ENCODE results near the gene POLA2. TPM values are rescaled to one million over a fixed set of nuclear protein-coding genes. Genes with fewer than 3 reads are reported as not detected.

The POLA2 gene
- total RNA-seq, 2 experiments from 2014 or later = 73.8 to 74.5 TPM

GRCh38 chr11:65304110-65304509 lies 42.3 kb downstream of the POLA2 start:
- Mint-ChIP-seq H3K27me3 (no peaks in the 10 kb centered on the region), H3K4me1 (no peaks in the 10 kb centered on the region), H3K4me3 (no peak overlapping the region), H3K27ac (no peak overlapping the region), H3K9me3 (no peaks in the 10 kb centered on the region), H3K36me3 (peaks cover 7% of the 10 kb centered on the region)
- no peak for DNase-seq

GRCh38 chr11:65304613-65305012 lies 42.9 kb downstream of the POLA2 start:
- DNase-seq = no peak
- no peaks in the 10 kb centered on the region for H3K9me3 Mint-ChIP-seq
- H3K27ac Mint-ChIP-seq = no peak overlapping the region
- peaks cover 7% of the 10 kb centered on the region for H3K36me3 Mint-ChIP-seq
- no peaks in the 10 kb centered on the region for H3K4me1 Mint-ChIP-seq
- no peak overlapping the region for H3K4me3 Mint-ChIP-seq
- H3K27me3 Mint-ChIP-seq = no peaks in the 10 kb centered on the region

DNA sequence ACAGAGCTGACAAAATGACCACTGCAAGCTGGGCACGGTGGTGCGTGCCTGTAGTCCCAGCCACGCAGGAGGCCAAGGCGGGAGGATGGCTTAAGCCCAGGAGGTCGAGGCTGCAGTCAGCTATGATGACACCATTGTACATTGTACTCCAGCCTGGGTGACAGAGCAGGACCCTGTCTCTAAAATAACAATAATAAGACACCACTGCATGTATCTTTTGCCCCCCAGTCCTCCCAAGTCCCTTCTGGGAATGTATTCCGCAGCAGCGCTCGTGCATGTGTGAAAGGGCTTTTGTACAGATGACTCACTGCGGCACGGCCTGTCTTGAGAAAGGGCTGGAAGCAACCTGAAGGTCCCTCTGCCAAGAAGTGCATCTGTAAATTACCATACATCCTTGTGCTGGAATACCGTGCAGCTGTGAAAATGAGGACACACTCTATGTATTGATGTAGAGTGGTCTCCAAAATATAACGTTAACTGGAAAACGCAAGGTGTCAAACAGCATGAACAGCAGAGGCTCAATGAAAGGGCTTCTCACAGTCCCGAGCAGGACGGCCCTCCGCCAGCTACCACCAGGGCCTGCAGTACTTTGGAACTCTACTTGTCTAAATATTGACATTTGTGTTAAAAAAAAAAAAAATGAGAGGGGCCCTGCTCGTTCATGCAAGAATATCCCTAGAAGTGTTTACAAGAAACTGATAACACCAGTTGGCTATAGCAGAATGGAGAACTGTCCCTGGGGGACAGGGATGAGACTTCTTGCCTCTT lies 43.9 kb downstream of the POLA2 start:
- Mint-ChIP-seq H3K4me3 (no peak overlapping the region), H3K27ac (no peak overlapping the region), H3K36me3 (peaks cover 7% of the 10 kb centered on the region), H3K9me3 (no peaks in the 10 kb centered on the region), H3K4me1 (no peaks in the 10 kb centered on the region), H3K27me3 (no peaks in the 10 kb centered on the region)
- no peak for DNase-seq

DNA sequence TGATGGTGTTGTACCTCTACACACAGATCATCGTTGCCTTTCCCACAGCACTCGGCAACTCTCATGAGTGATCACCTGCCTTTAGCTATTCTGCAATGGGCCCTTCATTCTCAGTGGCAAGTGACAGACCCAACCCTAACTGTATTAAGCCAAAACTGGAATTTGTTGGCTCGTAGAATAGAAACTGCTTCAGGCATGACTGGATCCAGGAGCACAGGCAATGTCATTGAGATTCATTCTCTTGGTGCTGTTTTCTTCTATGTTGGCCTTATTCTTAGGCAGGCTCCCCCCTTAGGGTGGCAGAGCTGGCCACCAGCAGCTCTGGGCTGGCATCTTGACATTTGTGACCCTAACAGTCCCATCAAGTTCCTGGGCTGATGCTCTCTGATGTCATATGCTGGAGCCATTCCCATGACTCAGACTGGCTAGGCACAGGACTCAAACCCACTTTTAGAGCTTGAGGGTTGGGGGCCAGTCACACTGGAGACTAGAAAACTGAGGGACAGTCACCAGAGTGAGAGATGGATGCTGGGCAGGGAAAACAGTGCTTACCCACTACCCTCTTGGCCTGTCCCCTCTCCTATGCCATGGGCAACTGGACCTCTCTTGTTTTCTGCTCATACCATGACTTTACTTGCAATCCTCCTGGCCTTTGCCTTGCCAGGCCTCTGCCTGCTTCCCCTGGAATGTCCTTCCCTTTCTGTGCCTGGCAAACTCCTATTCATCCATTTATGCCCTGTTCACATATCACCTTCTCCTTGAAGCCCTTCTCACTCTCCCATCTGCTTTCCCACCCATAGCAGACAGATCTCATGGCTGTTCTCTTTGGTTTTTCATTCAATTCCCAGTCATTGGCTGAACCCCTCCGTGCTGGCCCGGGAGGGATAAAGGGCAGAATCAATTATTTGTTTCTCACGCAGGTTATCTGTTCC lies 45.8 kb downstream of the POLA2 start:
- Mint-ChIP-seq H3K36me3 (peaks cover 7% of the 10 kb centered on the region), H3K4me1 (no peaks in the 10 kb centered on the region), H3K27me3 (no peaks in the 10 kb centered on the region), H3K27ac (peak overlapping the region; percentile 14), H3K4me3 (no peak overlapping the region), H3K9me3 (no peaks in the 10 kb centered on the region)
- DNase-seq = no peak

DNA sequence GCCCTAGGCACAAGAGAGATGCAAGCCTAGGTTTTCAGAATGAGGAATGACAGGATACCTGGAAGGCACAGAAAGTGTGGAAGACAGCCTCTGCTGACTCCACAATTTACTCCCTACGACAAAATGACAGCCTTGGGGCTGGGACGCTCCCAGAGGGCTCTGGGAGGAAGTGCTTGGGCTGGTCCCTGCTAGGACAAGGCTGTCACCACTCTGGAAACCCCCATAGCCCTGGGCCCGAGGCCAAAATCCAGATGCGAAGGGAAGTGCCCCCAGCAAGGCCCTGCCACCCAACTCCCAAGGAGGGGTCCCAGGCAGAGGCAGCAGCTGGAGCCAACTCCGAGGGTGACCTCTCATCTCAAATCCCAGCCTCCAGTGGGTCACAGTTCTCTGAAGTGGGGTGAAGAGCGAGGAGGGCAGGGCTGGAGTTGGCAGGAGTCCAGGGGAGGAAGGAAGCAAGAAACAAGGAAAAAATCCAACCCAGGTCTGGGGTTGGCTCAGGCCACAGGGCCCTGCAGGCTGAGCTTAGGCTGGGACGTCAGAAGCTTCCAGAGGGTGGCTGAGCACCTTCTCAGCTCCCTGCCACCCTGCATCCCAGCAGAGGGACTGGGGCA lies 46.6 kb downstream of the POLA2 start:
- Mint-ChIP-seq H3K27ac (no peak overlapping the region), H3K9me3 (no peaks in the 10 kb centered on the region), H3K36me3 (peaks cover 7% of the 10 kb centered on the region), H3K27me3 (no peaks in the 10 kb centered on the region), H3K4me1 (no peaks in the 10 kb centered on the region), H3K4me3 (no peak overlapping the region)
- no peak for DNase-seq

GRCh38 chr11:65309006-65309405 lies 47.2 kb downstream of the POLA2 start:
- H3K4me3 Mint-ChIP-seq = no peak overlapping the region
- no peak for DNase-seq
- H3K4me1 Mint-ChIP-seq = no peaks in the 10 kb centered on the region
- H3K9me3 Mint-ChIP-seq = no peaks in the 10 kb centered on the region
- H3K27ac Mint-ChIP-seq = no peak overlapping the region
- H3K27me3 Mint-ChIP-seq = peaks cover 4% of the 10 kb centered on the region
- peaks cover 2% of the 10 kb centered on the region for H3K36me3 Mint-ChIP-seq

DNA sequence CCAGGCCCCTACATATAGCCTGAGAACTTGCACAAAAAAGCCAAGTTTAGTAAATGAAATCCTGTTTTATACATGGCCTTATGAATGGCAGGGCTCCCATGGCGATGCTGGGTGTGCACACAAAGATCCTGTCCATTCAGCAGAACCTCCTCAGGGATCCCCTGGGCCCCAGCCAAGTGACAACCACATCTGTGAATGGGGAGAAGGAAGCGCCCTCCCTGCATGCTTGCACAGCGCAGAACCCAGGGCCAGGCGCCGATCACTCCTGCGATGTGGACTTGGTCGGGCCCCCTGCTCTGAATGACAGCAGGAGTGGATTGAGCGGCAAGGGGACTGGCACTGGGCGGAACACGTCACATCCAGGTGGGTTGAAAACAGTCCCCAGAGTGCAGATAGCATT lies 48.5 kb downstream of the POLA2 start:
- H3K27ac Mint-ChIP-seq = no peak overlapping the region
- peaks cover 8% of the 10 kb centered on the region for H3K27me3 Mint-ChIP-seq
- H3K4me3 Mint-ChIP-seq = no peak overlapping the region
- H3K9me3 Mint-ChIP-seq = no peaks in the 10 kb centered on the region
- H3K4me1 Mint-ChIP-seq = no peaks in the 10 kb centered on the region
- no peaks in the 10 kb centered on the region for H3K36me3 Mint-ChIP-seq
- no peak for DNase-seq

DNA sequence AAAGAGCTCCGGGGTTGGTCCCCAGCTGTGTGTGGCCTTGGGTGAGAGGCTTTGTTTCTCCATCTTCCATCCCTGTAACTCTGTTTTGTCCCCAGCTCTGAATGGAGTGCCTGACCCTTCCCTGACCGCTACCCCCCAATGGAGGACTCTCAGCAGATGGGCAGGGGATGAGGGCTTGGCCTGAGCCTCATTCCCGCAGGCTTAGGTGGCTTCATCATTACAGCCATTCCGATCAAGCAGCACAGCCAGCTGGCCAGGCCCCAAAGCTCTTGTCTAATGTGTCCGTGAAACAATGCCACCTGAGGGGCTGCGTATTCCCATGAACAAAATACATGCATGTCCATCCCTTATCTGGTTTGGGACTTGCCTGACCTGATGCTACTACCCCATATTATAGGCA lies 49.0 kb downstream of the POLA2 start:
- no peak for DNase-seq
- peaks cover 8% of the 10 kb centered on the region for H3K27me3 Mint-ChIP-seq
- H3K27ac Mint-ChIP-seq = no peak overlapping the region
- no peaks in the 10 kb centered on the region for H3K4me1 Mint-ChIP-seq
- no peaks in the 10 kb centered on the region for H3K9me3 Mint-ChIP-seq
- no peaks in the 10 kb centered on the region for H3K36me3 Mint-ChIP-seq
- no peak overlapping the region for H3K4me3 Mint-ChIP-seq

DNA sequence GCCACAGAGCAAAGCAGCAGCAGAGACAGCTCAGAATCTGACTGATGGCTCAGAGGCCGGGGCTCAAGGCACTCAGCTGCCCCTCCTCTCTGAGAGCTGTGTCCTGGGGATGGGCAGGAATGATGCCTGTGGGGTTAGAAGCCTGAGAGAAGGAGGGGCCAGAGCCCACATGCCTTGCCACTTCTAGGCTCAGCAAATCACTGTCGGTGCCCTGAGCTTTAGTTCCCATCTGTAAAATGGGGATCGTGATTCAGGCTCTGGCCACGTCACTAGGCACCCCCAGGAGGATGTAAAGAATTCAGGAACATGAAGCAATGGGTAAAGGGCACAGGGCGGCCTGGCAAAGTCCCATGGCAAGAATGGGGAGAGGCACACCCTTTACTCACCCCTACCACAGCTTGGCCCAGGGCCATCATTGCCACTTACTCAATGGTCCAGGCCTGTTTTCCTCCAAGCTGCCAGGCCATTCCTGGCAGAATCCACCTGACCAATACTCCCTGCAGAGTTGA lies 49.5 kb downstream of the POLA2 start:
- Mint-ChIP-seq H3K27me3 (peaks cover 12% of the 10 kb centered on the region), H3K36me3 (no peaks in the 10 kb centered on the region), H3K4me3 (no peak overlapping the region), H3K4me1 (peaks cover 2% of the 10 kb centered on the region), H3K9me3 (no peaks in the 10 kb centered on the region), H3K27ac (no peak overlapping the region)
- DNase-seq = no peak

- H3K9me3 Mint-ChIP-seq = no peaks in the 10 kb centered on the region
- DNase-seq = peak; percentile 78
- H3K27me3 Mint-ChIP-seq = peaks cover 13% of the 10 kb centered on the region
- no peaks in the 10 kb centered on the region for H3K36me3 Mint-ChIP-seq
- H3K4me1 Mint-ChIP-seq = peaks cover 2% of the 10 kb centered on the region
- H3K4me3 Mint-ChIP-seq = peak within 1 kb of the TSS; percentile 72
- no peak within 1 kb of the TSS for H3K27ac Mint-ChIP-seq
Observed at GRCh38 chr11:65314501-65315203, 52.9 kb downstream of the POLA2 start, which contains the start of gene CDC42EP2. Gene CDC42EP2, plus strand, starts transcription at chr11:65314866. Its CDS starts 6,033 bp downstream, at chr11:65320899.

GRCh38 chr11:65315204-65315865 lies 53.6 kb downstream of the POLA2 start:
- no peak overlapping the region for H3K27ac Mint-ChIP-seq
- H3K9me3 Mint-ChIP-seq = no peaks in the 10 kb centered on the region
- peaks cover 2% of the 10 kb centered on the region for H3K4me1 Mint-ChIP-seq
- H3K36me3 Mint-ChIP-seq = no peaks in the 10 kb centered on the region
- peak; percentile 85 for DNase-seq
- peaks cover 13% of the 10 kb centered on the region for H3K27me3 Mint-ChIP-seq
- H3K4me3 Mint-ChIP-seq = peak overlapping the region; percentile 72

DNA sequence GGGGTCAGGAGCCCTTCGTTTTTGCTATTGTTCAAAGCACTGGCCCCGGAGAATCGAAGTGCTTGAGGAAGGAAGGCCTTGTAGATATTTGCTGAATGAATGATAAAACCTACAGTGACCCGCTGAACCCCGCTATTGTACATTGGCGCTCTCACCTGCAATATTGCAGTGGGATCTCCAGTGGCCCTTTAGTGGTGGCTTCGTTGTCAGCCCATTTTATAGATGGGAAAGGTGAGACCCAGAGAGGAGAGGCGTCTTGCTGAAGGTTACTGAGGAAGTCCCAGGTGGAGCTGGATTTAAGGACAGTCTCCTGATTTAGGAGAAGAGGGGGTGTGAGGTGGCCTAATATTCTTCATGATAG lies 54.1 kb downstream of the POLA2 start:
- DNase-seq = no peak
- H3K36me3 Mint-ChIP-seq = no peaks in the 10 kb centered on the region
- H3K4me1 Mint-ChIP-seq = peaks cover 2% of the 10 kb centered on the region
- H3K27ac Mint-ChIP-seq = peak overlapping the region; percentile 0
- peaks cover 13% of the 10 kb centered on the region for H3K27me3 Mint-ChIP-seq
- H3K4me3 Mint-ChIP-seq = peak overlapping the region; percentile 72
- no peaks in the 10 kb centered on the region for H3K9me3 Mint-ChIP-seq

- H3K4me3 Mint-ChIP-seq = peak overlapping the region; percentile 72
- H3K27ac Mint-ChIP-seq = no peak overlapping the region
- DNase-seq = no peak
- H3K9me3 Mint-ChIP-seq = no peaks in the 10 kb centered on the region
- peaks cover 2% of the 10 kb centered on the region for H3K4me1 Mint-ChIP-seq
- no peaks in the 10 kb centered on the region for H3K36me3 Mint-ChIP-seq
- peaks cover 13% of the 10 kb centered on the region for H3K27me3 Mint-ChIP-seq
Observed at GRCh38 chr11:65316227-65317024, 54.7 kb downstream of the POLA2 start.

Measured in activated naive CD8-positive, alpha-beta T cell treated with anti-CD3 and anti-CD28 coated beads for 36 hours (primary cell).